TTC549 (cell line): Measurements from ENCODE around the gene PPFIA1.
"Not testable (repeated sequence)": the region's sequence is repeated elsewhere in the genome, so short reads cannot be mapped to it uniquely, and the experiment has no call there.

ENCODE experiments used
- FAIRE-seq: peaks from 2 replicates; lab custom pipeline; 2012; peaks lifted over from hg19 to GRCh38; lab: Jason Lieb, UNC

Gene PPFIA1

DNA sequence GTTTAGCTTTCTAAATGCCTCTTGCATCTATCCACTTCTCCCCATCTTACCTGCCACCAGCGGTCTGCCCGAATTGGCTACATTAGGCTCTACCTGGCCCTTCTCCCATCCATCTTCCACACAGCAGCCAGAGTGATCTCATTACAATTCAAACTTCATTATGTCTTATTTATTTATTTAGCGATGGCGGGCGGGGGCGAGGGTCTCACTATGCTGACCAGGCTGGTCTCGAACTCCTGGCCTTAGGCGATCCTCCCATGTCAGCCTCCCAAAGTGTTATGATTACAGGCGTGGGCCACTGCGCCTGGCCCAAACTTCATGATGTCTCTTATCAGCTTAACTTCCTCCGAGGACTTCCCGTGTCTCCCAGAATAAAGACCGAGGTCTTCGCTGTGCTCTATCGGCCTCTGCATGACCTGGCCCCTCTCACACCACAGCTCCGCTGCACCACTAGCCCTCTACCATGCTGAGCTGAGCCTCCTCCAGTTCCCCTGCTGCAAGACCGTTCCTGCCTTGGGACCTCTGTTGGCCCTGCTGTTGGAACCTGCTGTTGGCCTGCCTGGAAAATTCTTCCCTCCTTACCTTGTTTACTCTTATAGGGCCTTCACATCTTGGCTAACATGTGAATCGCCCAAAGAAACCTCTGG is 127.0 kb downstream of the PPFIA1 start:
- no peak for FAIRE-seq

DNA sequence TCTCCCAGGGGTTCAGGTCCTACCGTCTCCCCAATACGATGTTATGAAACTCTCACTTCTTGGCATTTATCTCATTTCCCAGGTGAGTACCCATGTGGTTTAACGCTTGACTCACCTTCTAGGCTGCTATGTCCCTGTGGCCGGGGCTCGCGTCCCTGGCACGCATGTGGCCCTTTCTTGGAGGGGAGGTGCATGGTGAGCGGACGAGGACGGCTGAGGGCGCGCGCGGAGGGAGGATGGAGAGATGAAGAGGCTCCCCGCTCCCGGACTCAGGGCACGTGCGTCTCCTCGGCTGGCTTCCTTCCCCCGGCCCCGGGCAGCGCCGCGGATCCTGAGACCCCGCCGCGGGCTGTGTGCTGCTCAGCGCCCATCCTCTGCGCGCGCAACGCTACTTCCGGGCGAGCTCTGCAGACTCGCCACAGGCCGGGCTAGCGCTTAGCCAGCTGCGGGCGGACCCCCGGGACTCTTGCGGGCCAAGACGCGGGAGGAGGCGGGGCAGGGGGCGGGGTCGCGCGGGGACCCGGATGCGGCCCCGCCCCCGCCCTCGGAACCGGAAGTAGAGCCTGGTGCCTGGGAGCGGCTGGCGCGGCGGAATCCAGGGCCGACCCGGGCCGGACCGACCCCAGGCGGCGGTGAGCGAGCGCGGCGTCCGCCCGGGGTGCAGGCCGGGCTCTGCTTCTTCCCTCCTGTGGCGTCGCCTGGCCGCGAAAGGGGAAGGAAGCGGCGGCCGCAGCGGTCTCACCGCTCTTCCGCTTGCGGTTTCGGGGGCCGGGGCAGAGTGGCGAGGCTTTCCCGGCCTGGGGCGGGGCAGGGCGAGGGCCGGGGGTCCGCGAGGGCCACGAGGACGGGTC is 127.7 kb downstream of the PPFIA1 start, which contains the start of gene CTTN:
TSS of gene CTTN (plus strand) at position 547 of the 851 bp plus-strand sequence. CDS start 8,769 bp downstream, outside the sequence.
- FAIRE-seq, result no peak

DNA sequence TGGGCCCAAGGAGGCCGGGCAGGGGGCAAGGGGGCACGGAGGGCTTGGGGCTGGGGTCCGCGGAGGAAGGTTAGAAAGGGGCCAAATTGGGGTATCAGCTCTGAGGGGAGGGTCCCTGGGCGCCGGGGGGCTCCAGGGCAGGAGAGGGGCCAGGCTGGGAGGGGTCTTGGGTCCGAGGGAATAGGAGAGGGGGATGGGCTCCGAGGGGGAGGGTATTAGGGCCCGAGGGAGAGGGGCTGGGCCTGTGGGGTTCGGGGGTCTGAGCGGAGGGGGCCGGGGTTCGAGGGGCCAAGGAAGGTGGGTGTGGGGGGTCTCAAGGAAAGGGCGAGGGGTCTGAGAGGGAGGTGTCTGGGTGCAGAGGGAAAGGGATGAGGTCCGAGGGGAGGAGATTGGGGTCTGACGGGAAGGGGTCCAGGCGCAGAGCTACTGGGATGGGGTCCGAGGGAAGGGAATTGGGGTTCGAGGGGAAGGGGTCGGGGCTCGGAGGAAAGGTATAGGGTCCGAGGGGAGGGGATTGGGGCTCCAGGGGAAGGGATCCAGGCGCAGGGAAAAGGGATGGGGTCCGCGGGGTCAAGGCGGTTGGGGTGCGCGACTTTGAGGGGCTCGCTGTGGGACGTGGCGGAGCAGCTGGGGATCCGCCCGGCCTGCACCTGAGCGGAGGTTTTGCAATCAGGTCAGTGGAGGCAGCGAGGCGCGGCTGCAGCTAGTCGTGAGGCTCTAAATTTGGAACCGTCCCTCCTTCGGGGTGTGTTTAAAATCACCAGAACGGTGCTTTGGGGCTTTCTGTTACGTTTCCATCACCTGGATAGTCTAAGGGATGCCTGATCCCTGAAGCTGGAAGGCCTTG is 128.6 kb downstream of the PPFIA1 start:
- FAIRE-seq, result no peak

- FAIRE-seq, result no peak
Measured at GRCh38 chr11:70399681-70400112, 129.2 kb downstream of the PPFIA1 start.

- no peak for FAIRE-seq
Measured at GRCh38 chr11:70400643-70401042, 130.2 kb downstream of the PPFIA1 start.

DNA sequence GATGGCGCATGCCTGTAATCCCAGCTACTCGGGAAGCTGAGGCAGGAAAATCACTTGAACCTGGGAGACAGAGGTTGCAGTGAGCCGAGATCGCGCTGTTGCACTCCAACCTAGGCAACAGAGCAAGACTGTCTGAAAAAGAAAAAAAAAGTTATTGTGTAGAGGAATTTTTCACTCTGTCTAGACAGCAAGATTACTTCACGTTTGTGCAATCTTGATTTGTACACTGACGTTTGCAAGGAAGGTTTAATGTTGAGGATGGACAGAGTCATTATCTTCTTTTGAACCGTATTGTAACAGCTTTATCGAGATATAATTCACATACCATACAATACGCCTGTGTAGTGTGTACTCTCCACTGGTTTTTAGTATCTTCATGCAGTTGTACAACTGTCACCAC is 131.5 kb downstream of the PPFIA1 start:
- FAIRE-seq, result no peak

GRCh38 chr11:70402685-70403084 is 132.2 kb downstream of the PPFIA1 start:
- FAIRE-seq, result no peak

DNA sequence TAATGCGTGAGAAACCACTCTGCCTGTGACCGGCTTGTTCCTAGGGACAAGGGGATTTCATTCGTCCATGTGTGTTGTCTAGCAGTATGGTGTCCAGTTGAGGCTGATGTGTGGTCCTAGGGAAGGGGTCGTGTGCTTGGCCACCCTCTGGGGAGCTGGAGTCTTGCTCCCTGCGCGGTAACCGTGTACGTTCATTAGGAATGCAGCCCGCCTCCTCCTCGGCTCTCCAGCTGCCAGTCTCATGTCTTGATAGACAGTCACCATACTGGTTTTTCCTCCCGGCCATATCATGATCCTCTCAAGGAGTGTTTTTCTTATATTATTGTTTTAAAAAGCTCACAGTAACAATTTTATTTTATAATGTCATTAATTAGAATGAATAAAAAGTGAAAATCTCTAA is 133.8 kb downstream of the PPFIA1 start:
- FAIRE-seq, result no peak

DNA sequence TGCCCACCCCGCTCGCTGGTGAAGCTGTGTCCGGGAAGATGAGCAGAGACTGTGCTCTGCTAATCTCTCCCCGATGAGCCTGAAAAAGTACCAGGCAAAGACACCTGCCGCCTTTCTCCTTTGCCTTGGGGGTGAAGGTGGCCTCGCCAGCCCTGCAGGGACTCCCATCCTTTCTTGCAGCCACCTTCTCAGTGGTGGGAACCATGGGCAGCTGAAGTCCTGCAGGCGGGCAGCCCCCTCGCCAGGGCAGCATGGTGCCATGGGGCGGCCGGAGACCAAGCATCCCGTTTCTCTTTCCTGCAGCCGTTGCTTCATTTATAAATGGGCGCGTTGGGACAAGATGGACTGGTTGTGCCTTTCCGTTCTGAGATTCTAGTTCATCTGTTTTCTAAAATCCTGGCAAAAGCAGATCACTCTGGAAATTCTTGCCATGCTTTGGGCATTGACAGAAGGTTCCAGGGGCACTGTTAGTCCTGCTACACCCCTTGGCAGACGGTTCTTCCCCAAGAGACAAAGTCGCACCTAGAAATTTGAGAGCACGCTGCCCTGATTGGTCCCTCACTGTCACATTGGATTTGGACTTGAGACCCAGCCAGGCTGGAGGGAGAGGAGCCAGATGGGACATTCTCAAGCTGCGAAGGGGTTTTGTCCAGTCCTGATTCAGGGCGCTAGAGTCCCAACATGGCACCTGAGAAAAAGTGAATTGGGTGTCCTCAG is 135.3 kb downstream of the PPFIA1 start:
- no peak for FAIRE-seq

DNA sequence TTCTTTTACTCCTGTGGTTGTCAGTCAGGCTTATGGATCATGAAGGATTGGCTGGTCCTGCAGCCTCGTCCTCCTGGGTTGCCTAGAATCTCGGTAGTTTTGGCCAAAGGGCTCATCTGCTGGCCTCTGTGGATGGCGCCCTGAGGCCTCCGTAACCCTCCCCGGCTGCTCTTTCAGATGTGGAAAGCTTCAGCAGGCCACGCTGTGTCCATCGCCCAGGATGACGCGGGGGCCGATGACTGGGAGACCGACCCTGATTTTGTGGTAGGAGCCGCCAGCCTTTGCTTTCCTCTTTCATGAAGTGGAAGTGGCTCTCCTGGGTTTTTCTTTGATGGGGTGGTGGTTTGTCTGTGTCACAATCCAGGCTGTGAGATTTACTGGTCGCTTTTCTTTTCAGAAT is 136.6 kb downstream of the PPFIA1 start:
- FAIRE-seq, result no peak

DNA sequence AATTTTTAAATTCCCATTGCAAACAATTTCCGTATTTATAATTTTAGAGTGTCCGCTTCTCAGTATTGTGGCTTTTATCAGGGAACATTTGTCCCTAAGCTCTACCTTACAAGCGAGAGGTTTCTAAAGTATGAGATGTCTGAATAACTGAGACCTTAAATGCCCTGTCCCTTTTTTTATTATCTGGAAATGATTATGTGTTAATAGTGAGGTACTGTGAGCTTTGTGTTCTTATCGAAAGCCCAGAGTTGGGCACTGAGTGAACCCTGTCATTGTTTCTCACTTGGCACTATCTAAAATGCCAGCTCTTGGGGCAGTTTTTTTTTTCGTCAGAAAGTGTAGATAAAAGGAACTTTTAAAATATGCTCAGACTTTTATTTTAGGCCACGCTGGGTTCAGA is 137.3 kb downstream of the PPFIA1 start:
- no peak for FAIRE-seq

DNA sequence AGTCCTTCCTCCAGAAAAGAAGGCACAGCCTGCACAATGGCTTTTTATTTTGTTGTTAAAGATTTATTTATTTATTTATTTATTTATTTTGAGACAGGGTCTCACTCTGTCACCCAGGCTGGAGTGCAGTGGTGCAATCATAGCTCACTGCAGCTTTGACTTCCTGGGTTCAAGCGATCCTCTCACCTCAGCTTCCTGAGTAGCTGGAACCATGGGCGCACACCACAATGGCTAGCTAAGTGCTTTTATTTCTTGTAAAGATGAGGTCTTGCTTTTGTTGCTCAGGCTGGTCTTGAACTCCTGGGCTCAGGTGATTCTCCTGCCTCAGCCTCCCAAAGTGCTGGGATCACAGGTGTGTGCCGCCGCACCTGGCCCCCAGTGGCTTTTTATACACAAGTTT is 137.8 kb downstream of the PPFIA1 start:
- not testable (repeated sequence) for FAIRE-seq

DNA sequence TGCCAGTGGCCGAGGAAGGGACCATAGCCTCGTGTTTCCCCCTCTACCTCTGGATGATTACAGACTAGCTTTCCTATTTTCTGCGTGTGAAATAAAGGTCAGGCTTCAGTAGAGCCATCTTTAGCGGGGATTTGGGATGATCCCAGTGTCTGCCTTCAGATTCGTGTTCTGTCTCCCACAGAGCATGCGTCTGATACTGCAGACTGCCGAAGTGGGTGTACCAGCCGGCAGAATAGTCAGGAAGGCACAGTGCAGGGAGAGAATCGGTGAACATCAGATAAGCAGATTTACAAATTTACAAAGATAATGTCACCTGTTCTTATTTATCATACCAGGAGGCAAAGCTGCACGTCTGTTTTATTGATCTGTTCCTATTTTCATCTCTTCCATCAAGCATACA is 138.9 kb downstream of the PPFIA1 start:
- FAIRE-seq, result no peak

GRCh38 chr11:70409871-70410270 is 139.4 kb downstream of the PPFIA1 start:
- FAIRE-seq, result no peak

DNA sequence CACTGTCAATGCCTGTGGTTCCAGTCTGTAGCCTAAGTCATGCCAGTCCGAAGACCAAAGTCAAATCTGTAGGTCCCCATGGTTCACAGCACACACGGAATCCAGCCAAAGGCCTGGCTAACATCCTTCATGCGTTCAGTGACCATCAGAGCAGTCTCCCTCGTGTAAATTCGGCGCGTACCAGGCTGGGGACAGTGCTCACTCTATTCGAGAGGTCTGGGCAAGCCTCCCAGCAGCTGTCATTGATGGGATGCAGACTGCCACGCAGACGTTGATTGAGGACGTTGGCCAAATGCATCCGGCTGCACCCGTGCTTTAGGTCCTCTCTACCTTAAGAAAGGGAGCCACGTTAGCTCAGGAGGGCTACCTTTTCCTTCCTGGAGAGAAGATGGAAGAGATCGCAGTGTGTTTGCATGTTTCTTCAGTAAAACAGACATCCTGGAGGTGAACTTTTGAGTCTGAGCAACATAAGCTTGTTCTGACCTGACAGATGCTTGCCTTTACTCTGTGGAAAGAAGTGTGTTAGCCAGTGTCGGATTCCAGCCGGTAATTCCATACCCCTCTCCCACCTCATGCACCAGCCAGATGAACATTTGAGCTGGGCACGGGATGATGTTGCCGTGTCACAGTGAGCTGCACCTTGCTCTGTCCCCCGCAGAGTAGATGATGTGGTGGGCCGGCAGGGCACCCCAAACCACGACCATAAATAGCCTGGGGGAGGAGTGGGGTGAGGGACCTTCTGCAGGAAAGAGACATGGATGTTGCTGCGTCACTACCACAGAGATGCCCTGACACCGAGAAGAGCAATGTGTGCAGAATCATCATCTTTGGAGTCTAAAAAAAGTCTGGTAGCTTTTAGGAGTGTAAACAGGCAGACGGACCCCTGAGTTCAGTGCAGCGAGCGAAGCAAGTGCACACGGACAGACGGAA is 140.1 kb downstream of the PPFIA1 start:
- FAIRE-seq, result no peak

GRCh38 chr11:70411713-70412452 is 141.4 kb downstream of the PPFIA1 start:
- no peak for FAIRE-seq

DNA sequence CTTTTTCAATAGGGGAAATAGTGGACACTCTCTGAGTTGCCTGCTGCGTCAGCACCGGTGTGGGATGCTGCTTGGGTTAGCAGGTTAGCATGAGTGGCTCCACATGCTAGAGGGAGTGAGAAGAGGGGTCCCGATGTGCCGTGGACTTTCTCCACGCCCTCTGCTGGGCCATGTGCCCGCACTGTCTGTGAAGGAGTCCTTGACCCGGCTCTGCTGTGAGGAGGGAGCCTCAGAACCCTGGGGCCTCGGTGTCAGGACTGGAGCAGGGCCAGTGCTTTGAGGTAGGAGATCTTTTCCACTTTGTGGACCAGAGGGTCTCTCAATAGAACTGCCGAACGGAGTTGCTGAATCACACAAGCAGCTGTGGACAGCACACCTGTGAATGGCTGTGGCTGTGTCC is 142.7 kb downstream of the PPFIA1 start:
- no peak for FAIRE-seq

GRCh38 chr11:70414341-70415100 is 144.0 kb downstream of the PPFIA1 start:
- FAIRE-seq, result no peak

DNA sequence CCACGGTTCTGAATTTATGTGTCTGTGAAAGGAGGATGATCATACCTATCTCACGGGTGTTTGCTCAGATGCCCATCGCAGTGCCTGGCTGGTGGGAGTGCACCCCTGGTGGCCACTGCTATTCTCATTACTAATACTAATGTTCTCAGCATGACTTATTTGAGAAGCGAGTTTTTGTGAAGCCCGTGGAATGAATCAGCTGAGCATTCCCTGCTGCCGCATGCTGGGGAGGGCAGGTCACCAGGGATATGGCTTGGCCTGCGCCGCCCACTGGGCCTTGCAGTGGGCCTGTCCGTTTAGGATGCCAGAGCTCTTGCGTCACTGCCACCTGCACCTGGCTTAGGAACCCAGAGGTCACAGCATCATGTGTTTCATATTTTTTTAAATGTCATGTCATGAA is 144.7 kb downstream of the PPFIA1 start:
- no peak for FAIRE-seq
